HepG2 (cell line): ENCODE measurements around the gene ISOC2.

Experiments
- CTCF ChIP-seq: sonication (generic); formaldehyde crosslinking; IDR thresholded peaks from 2 replicates; pipeline ENCODE4 v1.5.0; 2020; ENCODE audit warnings: mild to moderate bottlenecking, missing genetic modification reagents, moderate library complexity
- KLF6 ChIP-seq: IDR thresholded peaks from 2 replicates; pipeline ENCODE4 v1.8.0; 2016; ENCODE audit warnings: missing biosample characterization, missing genetic modification reagents
- MLLT10 ChIP-seq: sonication (generic); formaldehyde crosslinking; IDR thresholded peaks from 2 replicates; pipeline ENCODE4 v1.4.0; 2020; ENCODE audit warnings: missing genetic modification reagents
- SMARCC2 ChIP-seq: fragments of 450-650 bp; IDR thresholded peaks from 2 replicates; pipeline ENCODE4 v1.6.1; 2017; ENCODE audit warnings: antibody characterized with exemption, mild to moderate bottlenecking
- ZFP1 ChIP-seq: IDR thresholded peaks from 2 replicates; pipeline ENCODE4 v1.6.1; 2016

GRCh38 chr19:55433292-55433691 lies 28.1 kb downstream of the ISOC2 start:
- TF ChIP-seq CTCF (CRISPR knock-in tag) (no peak), MLLT10 (CRISPR knock-in tag) (no peak), KLF6 (CRISPR knock-in tag) (no peak), SMARCC2 (no peak), ZFP1 (no peak)
